Esophagus muscularis mucosa (tissue), 4 donors: Measurements from ENCODE around the gene ABHD6. TPM values are rescaled to one million over a fixed set of nuclear protein-coding genes. Genes with fewer than 3 reads are reported as not detected.

ENCODE experiments used
- DNase-seq: peaks from one replicate; pipeline ENCODE4 v3.0.0-alpha.2; 2017; ENCODE audit errors: extremely low spot score
- H3K27ac ChIP-seq, 4 donors: fragments of 200-600 bp; sonication (generic); replicated peaks in 1 of 4; 1 replicate in 3 of 4; 2 replicates in 1 of 4; pipeline ENCODE4 v1.5.1; 2016 to 2019; ENCODE audit warnings: mild to moderate bottlenecking in 1 of 4
- H3K27me3 ChIP-seq, 4 donors: fragments of 200-600 bp; sonication (generic); one replicate each; pipeline versions ENCODE4 v1.5.1 to v1.6.0; 2016 to 2019
- H3K36me3 ChIP-seq, 4 donors: fragments of 200-600 bp; sonication (generic); one replicate each; pipeline ENCODE4 v1.5.1; 2016 to 2019
- H3K4me1 ChIP-seq, 4 donors: fragments of 200-600 bp; sonication (generic); one replicate each; pipeline ENCODE4 v1.5.1; 2016 to 2019
- H3K4me3 ChIP-seq, 4 donors: fragments of 200-600 bp; sonication (generic); 1 replicate in 2 of 4; 2 replicates in 2 of 4; pipeline ENCODE4 v1.5.1; 2016 to 2019; ENCODE audit warnings: mild to moderate bottlenecking in 4 of 4, moderate library complexity in 1 of 4
- H3K9me3 ChIP-seq, 4 donors: fragments of 200-600 bp; sonication (generic); 1 replicate in 3 of 4; 2 replicates in 1 of 4; pipeline ENCODE4 v1.5.1; 2016 to 2019
- EP300 ChIP-seq: sonication (generic); formaldehyde crosslinking; IDR thresholded peaks from one replicate; pipeline ENCODE4 v1.6.1; 2017; ENCODE audit warnings: antibody characterized with exemption
- POLR2A ChIP-seq: fragments of 450-650 bp; IDR thresholded peaks from one replicate; pipeline ENCODE4 v1.6.1; 2017; ENCODE audit warnings: antibody characterized with exemption, moderate library complexity, mild to moderate bottlenecking, low read depth
- POLR2AphosphoS5 ChIP-seq, 2 donors: sonication (generic); formaldehyde crosslinking; IDR thresholded peaks; one replicate each; pipeline ENCODE4 v1.6.1; 2017; ENCODE audit warnings: antibody characterized with exemption in 2 of 2
- WGBS: methylation state at CpG from one replicate; pipeline ENCODE4 v1.1.5; 2018; 5-methylcytosine and 5-hydroxymethylcytosine counted together
- intact Hi-C: fragments of 100-400 bp; cut with DNase I; formaldehyde crosslinking; loops from one replicate; pipeline ENCODE4 v1.15.1; 2023
- total RNA-seq, 4 donors: library from RNA; depleted of rRNA; stranded (reverse); fragments of >200 nt; gene quantifications; one replicate each; pipeline versions ENCODE4 v1.1.0 to v1.2.1, GENCODE V29; 2016
- TF ChIP-seq, protein P1 (sequence below), 3 experiments: fragments of 200-600 bp in 2 of 3; fragments of 450-650 bp in 1 of 3; sonication (generic) in 2 of 3; IDR thresholded peaks; one replicate each; pipeline ENCODE4 v1.5.1; 2017 to 2019; ENCODE audit warnings: antibody characterized with exemption in 3 of 3, mild to moderate bottlenecking in 2 of 3, moderate library complexity in 1 of 3

The ABHD6 gene
- total RNA-seq, 4 donors from 2014 or later: 13.1 to 20.3 (median 17.9) TPM

DNA sequence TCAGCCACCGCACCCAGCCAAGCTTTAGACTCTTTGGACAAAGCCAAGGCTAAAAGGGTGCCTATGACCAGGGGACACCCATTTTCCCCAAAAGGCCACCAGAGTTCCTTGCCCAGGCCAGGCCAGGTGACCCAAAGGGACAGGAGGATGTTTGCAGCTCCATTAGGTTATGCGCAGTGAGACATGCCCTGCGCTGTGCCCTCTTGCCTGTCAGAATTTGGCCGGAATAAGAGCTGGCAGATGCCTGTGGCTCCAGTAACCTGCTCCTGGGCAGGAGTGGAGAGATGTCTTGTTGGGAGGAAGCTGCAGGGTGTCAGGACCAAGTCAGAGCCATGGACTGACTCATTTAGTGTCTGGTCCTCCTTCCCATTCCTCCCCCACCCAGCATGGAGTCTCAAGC is 47.3 kb upstream of the ABHD6 start:
- TF ChIP-seq POLR2AphosphoS5 (IDR thresholded peaks at IDR 0.05): no peak
- TF ChIP-seq, protein P1, sequence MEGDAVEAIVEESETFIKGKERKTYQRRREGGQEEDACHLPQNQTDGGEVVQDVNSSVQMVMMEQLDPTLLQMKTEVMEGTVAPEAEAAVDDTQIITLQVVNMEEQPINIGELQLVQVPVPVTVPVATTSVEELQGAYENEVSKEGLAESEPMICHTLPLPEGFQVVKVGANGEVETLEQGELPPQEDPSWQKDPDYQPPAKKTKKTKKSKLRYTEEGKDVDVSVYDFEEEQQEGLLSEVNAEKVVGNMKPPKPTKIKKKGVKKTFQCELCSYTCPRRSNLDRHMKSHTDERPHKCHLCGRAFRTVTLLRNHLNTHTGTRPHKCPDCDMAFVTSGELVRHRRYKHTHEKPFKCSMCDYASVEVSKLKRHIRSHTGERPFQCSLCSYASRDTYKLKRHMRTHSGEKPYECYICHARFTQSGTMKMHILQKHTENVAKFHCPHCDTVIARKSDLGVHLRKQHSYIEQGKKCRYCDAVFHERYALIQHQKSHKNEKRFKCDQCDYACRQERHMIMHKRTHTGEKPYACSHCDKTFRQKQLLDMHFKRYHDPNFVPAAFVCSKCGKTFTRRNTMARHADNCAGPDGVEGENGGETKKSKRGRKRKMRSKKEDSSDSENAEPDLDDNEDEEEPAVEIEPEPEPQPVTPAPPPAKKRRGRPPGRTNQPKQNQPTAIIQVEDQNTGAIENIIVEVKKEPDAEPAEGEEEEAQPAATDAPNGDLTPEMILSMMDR (IDR thresholded peaks at IDR 0.05): no peak
- TF ChIP-seq EP300: no peak
- TF ChIP-seq POLR2A: no peak
- Histone ChIP-seq H3K9me3 (no peaks in the 10 kb centered on the region), H3K27me3 (no peaks in the 10 kb centered on the region), H3K36me3 (no peaks in the 10 kb centered on the region), H3K4me3 (no peak overlapping the region), H3K27ac (no peak overlapping the region), H3K4me1 (peaks cover 0 to 13% (median 3%) of the 10 kb centered on the region in 4 donors)
- 81% methylated on average over 4 of the region's 4 CpGs for WGBS
- intact Hi-C loops: no loop called here
- no peak for DNase-seq

DNA sequence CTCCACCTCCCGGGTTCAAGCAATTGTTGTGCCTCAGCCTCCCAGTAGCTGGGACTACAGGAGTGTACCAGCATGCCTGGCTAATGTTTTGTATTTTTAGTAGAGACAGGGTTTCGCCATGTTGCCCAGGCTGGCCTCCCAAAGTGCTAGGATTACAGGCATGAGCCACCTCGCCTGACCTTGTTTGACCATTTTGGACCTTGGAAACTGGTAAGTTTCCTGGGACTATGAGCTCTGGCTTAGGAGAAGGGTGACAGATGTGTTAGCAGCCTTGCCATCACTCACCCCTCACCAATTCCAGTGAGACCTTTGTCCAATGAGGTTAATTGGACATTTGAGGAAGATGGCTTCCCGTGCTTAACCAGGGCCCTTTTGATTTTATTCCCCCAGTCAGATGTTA is 46.7 kb upstream of the ABHD6 start:
- H3K4me3 ChIP-seq: no peak overlapping the region
- H3K9me3 ChIP-seq: no peaks in the 10 kb centered on the region
- no peaks in the 10 kb centered on the region for H3K36me3 ChIP-seq
- no peak for TF ChIP-seq EP300
- TF ChIP-seq POLR2A: no peak
- TF ChIP-seq, protein P1 (IDR thresholded peaks at IDR 0.05): no peak
- TF ChIP-seq POLR2AphosphoS5 (IDR thresholded peaks at IDR 0.05): no peak
- H3K27me3 ChIP-seq: no peaks in the 10 kb centered on the region
- 95% methylated on average over 4 of the region's 4 CpGs for WGBS
- no peak overlapping the region for H3K27ac ChIP-seq
- peaks cover 0 to 13% (median 3%) of the 10 kb centered on the region in 4 donors for H3K4me1 ChIP-seq
- intact Hi-C loops: no loop called here
- no peak for DNase-seq

DNA sequence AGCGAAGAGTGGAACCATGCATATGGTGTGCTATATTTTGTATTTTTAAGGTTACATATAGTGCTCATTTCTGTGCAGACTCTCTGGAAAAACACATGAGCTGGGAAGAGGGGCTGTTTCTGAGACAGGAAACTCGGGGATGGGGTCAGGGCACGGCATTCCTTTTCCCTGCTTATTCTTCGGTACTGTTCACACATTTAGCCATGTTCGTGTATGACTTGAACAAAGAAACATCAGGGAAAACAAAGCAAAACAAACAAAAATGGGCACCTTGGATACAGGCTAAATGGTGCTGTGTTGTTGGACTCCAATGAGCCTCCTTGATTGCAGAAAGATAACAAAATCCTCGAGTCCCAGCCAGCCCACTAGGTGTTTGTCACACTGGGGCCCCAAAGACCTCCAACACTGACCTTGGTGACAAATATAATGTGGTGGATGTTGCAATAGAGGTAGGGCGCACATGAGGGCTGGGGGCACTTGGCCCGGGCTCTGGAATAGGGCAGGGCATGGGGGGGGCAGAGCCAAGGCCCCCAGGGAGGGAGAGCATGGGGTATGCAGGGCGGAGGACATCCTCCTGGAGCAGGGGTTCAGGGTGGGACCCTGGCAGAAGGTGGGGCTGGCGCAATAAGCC is 46.1 kb upstream of the ABHD6 start:
- H3K36me3 ChIP-seq: no peaks in the 10 kb centered on the region
- WGBS: 72% methylated on average over 10 of the region's 10 CpGs
- no peak for DNase-seq
- no peak overlapping the region for H3K27ac ChIP-seq
- intact Hi-C loops: no loop called here
- TF ChIP-seq, protein P1 (IDR thresholded peaks at IDR 0.05): no peak
- no peak for TF ChIP-seq POLR2A
- no peak for TF ChIP-seq EP300
- no peak for TF ChIP-seq POLR2AphosphoS5 (IDR thresholded peaks at IDR 0.05)
- no peaks in the 10 kb centered on the region for H3K27me3 ChIP-seq
- no peaks in the 10 kb centered on the region for H3K9me3 ChIP-seq
- H3K4me3 ChIP-seq: no peak overlapping the region
- peaks cover 0 to 13% (median 3%) of the 10 kb centered on the region in 4 donors for H3K4me1 ChIP-seq

DNA sequence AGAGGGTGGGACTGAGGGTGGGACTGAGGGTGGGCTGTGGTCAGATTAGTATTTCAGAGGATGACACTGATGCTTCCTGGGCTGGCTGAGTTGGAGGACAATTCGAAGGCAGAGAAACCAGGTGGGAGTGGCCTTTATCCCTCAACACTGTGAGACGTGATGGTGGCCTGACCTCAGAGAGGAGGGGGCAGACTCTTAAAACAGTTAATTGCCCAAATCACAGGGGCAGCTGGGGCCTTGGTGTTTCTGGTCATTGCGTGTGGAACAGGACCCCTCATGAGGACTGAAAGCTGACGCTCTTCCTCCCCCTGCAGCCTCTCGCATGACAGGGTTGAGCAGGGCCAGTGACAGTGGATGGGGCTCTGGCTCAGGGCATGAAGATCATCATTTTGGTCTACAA is 45.5 kb upstream of the ABHD6 start:
- Histone ChIP-seq H3K9me3 (no peaks in the 10 kb centered on the region), H3K27ac (no peak overlapping the region), H3K4me3 (no peak overlapping the region), H3K4me1 (peaks cover 0 to 13% (median 3%) of the 10 kb centered on the region in 4 donors), H3K27me3 (no peaks in the 10 kb centered on the region), H3K36me3 (no peaks in the 10 kb centered on the region)
- no peak for TF ChIP-seq POLR2AphosphoS5 (IDR thresholded peaks at IDR 0.05)
- TF ChIP-seq POLR2A: no peak
- no peak for DNase-seq
- WGBS: 79% methylated on average over 5 of the region's 5 CpGs
- intact Hi-C loops: no loop called here

DNA sequence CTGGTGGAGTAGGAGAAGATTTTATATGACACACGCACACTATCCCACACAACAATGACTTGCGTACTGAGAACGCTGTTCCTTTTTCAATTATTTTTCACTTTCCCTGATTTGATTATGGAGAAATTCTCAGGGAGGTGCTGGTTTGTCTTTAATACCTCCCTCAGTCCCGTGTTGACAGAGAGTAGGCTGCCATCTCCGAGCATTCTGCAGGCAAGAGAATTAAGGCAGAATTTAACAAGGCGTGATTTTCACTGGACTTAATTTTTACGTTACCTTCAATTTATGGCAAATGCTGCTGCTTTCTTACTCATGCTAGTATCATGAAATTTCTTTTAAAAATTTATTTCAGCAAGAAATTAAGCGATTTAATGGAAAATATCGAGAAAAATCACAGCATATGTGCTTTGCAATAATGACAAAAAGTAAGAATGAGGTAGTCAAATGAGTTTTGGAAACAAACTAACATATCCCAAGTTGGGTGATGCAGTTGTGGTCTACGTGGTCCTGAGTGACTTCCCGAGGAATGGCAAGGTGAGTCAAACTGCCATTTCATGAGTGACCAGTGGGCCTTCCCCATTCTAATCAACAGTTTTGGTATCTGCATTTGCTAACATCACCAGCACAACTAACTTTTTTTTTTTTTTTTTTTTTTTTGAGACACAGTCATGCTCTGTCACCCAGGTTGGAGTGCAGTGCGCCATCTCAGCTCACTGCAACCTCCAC is 43.7 kb upstream of the ABHD6 start:
- Histone ChIP-seq H3K27ac (no peak overlapping the region), H3K36me3 (no peaks in the 10 kb centered on the region), H3K4me1 (peaks cover 0 to 14% (median 8%) of the 10 kb centered on the region in 4 donors), H3K27me3 (no peaks in the 10 kb centered on the region), H3K9me3 (no peaks in the 10 kb centered on the region), H3K4me3 (no peak overlapping the region)
- TF ChIP-seq, protein P1 (IDR thresholded peaks at IDR 0.05): no peak
- TF ChIP-seq POLR2A (no peak), EP300 (no peak), POLR2AphosphoS5 (IDR thresholded peaks at IDR 0.05) (no peak)
- 85% methylated on average over 12 of the region's 12 CpGs for WGBS
- DNase-seq: no peak
- intact Hi-C loops: no loop called here
